GM19238 (cell line): ENCODE data around the gene MAST4.
"Not testable (repeated sequence)": the region's sequence is repeated elsewhere in the genome, so short reads cannot be mapped to it uniquely, and the experiment has no call there.

Experiments
- DNase-seq: peaks from one replicate; pipeline ENCODE4 v3.0.0; 2011; ENCODE audit warnings: low spot score; ENCODE audit not compliant: insufficient read length

The MAST4 gene

DNA sequence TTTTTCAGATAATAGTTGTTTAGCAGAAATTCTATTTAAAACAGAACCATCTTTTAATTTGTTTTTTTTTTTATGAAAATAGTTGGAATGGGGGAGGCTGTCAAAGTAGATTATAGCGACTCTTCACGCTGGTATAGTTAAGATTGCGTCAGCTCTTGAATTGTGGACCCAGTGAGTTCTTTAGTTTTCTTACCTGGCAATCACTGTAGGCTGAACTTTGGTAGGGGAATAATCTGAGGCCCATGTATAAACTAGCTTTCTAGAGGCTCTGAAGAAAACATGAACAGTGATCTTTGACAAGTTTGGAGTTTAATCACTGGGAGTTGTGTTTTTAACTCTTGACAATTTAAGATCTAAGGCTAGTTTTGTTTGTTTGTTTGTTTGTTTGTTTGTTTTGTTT lies 519.6 kb downstream of the MAST4 start:
- DNase-seq = no peak

DNA sequence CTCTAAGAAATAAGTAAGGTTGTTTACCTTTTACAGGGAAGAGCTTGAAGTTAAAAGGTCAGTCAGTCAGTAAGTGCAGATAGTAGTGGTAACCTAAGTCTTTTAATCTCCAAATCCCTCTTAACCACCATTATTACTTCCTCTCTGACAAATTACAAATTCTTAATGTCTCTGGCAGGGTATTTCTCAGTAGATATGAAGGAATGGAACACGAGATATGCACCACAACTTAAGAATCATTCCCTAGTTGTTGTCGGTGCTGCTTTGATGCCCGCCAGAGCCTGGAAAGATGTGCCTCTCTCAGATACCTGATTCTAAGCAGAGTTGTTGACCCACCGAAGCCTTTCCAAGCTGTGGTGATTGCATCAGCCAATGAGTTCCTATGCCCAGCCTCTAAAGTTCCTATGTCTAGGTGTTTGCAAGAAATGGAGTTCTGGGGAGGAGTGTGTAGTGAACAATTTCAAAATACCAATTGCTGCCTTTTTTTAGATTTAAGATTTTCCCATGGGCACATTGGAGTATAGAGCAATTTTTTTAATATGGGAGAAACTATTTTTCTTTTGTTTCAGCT lies 521.9 kb downstream of the MAST4 start:
- DNase-seq = no peak

DNA sequence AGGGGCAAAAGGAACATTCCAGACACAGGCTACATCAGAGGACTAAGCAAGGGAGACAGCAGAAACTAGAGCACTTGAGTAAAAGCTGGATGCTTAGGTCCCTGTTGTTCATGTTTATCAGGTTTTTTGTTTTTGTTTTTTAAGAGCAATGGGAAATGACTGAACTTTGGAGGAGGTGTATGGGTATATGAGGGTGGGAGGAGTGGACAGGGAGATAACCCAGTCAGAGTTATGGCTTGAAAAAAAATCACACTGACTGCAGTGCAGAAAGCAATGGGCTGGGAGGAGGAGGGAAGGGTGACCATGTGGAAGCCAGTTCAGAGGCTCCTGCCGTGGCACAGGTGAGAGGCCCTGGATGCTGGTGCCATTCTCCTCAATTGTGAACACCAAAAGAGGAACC lies 522.8 kb downstream of the MAST4 start:
- DNase-seq = no peak

DNA sequence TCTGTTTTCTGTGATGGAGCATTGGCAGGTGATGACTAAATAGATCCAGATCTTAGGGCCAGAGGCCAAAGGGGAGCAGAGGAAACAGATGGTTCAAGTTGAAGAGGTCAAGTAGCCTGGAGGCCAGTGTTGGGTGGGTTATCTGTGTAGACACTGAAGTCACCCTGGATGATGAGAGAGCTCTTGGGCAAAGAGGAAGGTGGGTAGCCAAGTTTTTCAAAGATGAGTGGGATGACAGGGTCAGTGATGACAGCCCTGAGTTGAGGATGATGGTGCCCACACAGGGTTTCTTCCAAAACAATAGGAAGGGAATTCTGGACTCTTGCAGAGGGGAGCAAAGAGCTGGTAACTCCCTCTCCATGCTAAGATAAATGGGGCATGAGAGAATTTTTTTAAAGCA lies 523.8 kb downstream of the MAST4 start:
- no peak for DNase-seq

DNA sequence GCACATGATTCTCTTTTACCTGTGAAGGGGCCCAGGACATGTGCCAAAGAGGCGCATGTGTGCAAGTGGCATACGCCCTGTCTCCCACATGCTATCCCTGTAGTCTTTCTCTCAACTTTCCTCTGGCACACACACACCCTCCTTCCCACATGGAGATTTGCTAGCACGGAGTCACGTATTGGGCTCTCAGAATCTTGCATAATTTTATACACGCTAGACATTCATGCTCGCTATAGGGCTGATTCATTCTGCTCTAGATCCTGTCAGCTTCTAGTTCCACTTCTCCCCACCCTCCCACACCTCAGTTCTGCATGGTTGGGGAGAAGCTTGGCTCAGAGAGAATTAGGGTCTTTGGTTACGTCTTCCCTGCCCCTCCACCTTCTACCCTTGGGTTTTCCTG lies 527.6 kb downstream of the MAST4 start:
- DNase-seq = no peak

DNA sequence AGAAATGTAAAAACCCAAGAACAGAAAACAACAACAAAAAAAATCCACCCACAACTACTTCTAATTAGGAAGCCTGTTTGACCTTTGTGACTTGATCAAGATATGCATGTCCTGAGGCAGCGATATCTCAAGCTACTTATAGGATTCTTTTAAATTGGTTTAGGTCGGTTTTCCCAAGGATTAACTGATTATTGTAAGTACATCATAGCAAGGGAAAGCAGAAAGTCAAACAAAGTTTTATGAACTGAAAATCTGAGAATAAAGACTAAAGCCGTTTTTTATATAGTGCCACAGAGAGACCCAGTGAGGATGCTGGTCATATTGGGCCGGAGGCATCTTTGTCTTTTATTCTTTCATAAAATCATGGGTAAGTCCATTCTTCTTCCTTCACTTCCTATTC lies 528.4 kb downstream of the MAST4 start:
- DNase-seq = no peak

DNA sequence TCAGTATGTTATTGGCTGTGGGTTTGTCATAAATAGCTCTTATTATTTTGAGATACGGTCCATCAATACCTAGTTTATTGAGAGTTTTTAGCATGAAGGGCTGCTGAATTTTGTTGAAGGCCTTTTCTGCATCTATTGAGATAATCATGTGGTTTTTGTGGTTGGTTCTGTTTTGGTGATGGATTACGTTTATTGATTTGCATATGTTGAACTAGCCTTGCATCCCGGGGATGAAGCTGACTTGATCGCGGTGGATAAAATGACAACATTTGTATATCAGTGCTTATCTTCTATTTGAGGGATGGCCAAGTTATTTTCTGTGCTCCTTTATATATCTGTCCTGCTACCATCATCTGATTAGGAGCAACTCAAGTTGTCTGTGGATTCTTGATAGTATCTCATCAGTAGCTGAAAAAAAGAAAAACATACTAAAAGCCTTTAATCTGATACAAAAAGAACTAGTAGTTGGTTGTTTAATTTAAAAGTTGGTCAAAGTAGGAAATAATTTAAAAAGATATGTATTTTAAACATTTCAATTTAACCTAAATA lies 531.2 kb downstream of the MAST4 start:
- DNase-seq = not testable (repeated sequence)

DNA sequence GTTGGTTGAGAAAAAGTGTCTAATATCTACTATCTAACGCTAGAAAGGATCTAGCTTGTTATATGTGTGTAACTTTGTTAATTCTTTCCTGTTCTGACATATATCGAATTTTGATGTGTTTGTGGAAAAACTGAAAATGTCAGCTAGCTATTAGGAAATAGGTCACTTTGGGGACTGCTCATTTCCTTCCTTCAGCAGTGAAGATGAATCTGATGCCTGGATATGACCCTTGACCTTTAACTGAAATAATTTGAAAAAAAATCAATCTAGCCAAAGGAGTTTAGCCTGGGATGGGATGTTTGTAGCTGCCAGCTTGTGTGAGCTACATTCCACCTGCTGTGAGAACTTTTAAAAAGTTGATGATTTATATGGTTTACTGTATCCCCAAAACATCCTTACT lies 533.6 kb downstream of the MAST4 start:
- no peak for DNase-seq

DNA sequence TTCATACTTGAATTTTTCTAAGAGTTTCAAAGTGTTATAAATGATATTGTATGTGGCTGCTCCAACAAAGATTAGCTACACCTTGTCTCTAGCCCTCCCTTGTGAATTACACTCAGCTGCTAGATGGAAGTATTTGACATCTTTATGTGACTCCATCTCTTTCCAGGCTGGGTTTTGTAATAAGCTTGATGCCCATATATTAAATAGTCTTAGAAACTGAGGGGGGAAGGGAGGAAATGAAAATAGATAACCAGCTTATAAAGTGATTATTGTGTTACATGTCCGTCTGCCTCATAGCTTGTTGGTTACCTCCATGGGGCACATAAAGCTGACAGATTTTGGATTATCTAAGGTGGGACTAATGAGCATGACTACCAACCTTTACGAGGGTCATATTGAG lies 537.0 kb downstream of the MAST4 start:
- DNase-seq = no peak

DNA sequence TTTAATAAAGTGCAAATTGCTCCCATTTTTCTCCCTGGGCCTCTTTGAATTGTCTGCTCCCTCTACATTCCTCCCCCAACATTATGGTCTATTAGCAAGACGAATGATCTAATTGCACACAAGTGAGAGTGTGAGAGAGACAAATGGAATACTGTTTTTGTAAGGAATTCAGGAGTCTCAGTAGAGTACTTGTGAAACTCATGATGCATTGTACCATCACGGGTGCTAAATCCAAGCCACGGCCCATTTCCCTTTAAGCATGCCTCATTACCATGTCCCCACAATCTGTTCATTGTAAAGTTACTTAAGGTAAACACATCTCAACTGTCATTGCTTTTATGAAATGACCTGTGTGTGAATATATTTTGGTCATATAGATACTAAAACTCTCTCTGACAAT lies 537.6 kb downstream of the MAST4 start:
- no peak for DNase-seq

DNA sequence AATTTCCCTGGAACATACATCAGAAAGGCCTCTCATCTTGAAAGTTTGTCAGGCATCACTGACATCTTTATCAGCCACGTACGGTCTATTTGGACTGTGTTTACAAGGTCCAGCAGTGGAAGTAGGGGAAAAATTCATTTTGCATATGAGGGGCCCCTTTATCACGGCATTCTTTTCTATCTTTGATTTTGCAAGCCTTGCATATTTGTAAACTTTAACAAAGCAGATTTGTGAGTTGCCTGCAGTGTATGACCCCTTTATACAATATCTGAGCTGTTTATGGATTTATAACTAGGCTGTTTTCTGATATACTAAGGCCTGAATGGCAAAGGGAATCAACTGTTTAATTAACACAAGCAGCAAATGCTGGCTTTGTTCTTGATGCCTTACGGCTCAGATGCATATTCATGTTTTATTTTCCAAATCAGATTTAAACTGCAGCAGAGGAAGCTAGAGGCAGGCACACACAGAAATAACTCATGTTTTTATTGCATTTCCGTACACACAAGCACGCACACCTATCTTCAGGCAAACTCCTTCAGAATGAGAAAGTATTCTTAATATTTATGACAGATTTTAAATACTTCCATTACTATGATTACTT lies 539.3 kb downstream of the MAST4 start:
- DNase-seq = no peak

DNA sequence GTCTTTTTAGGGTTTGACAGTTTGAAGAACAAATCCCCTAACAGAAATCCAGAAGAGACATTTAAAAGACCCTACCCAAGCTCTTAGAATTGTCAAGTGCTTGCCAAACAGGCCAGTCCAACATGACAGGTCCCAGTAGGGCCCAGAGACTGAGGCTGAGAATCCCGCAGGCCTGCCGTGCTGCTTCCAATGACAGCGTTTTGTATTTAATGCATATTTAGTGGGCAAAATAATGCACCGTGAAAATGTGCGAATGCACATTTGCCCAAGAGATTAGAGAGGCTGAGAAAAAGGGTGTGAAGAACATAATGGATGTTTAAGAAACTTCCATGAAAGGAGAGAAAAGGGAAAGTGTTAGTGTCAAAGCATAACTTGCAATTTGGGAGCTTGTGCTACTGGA lies 542.8 kb downstream of the MAST4 start:
- DNase-seq = no peak

DNA sequence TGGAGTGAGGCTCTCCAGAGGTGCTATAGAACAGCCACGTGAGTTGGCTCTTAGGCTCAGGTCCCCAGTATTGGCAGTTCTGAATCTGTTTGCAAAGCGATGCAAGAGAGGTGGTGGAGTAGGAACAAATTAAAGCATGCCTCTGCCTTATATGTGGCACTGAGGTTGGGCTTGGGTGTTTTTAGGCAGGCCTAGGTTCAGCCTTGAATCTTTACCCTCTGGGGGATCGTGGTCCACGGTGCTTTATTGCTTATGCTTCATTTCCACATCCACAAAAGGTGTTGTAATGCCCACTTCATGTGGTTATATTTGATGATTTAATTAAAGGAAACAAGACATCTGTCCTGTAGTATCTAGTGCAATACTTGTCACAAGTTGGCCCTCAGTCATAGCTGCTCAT lies 544.2 kb downstream of the MAST4 start:
- no peak for DNase-seq

DNA sequence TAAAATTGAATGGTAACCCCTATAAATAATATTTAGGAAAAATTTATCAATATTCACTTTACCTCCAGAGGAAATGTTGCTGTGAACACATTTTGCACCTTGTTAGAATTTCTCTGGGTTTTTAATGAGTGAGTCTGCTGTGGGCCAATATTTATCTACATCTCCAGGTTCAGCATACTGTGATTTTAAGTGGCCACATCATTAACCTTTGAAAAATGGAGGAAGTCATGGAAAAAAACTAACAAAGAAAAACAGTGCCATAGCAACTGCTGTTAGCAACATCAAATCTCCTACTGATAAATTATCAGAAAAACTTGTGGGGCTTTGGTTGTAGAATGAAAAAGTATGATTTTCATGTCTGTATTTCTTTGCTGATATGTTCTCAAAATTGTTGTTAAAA lies 545.5 kb downstream of the MAST4 start:
- no peak for DNase-seq

DNA sequence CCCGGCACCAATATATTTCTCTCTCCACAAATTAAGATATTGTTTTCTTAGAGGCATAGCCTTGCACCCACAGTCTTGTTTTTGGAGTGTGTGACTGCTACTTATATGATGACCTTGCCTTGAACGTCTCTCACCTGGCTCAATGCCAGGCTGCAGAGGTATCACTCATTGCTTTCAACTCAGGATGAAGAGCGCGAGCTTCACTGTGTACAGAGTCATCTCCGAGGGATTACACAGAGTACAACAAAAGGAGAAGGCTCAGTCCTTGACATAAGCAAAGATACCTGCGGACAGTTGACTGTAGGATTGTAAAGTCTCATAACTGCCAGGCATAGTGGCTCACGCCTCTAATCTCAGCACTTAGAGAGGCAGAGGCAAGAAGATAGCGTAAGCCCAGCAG lies 546.6 kb downstream of the MAST4 start:
- no peak for DNase-seq

DNA sequence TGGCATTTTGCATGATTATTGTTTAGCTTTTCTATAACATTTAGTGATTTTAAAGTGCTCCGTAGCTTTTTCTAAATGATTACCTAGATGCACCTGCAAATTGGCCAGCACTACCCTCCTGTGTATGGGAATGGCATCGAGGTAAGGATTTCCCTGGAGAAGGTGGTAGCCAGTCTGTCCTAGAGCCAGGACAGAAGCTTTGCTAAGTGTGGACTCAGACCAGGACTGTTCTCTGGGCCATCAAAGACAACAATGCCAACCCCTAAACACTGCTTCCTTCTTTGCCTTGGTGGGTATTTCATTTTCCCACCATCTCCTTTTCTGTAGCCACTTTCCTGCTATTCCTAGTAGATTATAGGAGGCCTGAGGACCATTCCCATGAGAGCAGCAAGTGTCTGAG lies 547.4 kb downstream of the MAST4 start:
- no peak for DNase-seq

DNA sequence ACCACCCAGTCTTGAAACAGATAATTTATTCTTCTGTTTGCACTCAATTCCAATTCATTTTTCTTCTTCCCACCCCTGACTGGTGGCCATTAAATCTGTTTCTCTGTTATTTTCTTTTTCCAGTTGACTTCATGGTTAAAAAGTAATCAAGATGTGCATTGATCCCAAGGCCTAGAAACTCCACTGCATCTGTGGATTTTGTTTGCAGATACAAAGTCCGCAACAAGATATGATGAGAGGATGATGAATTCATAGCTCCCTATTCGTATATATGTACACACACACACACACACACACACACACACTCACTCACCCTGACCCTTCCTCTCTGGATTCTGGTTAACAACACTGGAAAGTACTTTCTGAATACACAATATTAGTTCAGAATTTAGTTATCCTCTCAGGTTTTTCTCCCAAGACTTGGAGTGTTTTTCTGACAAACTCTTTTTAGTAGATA lies 548.0 kb downstream of the MAST4 start:
- no peak for DNase-seq

DNA sequence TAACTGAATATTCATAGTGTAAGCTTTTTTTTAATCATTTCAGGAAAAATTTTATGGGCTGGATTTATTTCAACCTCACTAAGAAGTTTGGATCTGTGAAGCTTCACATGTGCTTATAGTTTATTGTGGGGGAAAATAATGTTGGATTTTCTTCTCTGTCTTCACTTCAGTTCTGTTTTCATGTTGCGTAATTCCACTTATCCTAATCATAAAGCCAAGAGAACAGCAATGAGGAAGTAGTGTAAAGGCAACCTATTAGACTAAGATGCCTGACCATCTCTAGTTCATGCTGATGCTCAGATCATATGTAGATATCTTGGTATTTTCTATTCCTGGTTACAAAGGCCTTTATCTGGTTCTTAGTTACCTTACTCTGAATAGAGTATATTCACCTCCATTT lies 550.4 kb downstream of the MAST4 start:
- no peak for DNase-seq

DNA sequence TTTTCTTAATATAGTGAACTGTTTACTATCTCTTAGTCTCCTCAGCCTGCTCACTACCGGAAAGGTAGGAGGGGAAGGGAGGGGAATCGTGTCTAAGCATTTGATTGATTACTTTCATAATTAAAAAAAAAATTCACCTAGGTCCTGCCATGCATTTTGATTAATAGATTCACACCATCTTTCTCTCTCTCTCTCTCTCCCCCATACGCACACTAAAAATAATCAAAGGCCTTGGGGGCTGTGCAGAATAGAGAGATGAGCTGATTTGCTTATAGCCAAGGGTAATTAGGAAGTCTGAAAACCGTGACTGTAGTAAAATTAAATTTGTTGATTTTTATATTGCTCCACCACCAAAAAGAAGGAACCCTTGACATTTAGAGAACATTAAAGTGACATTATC lies 550.8 kb downstream of the MAST4 start:
- DNase-seq = no peak

DNA sequence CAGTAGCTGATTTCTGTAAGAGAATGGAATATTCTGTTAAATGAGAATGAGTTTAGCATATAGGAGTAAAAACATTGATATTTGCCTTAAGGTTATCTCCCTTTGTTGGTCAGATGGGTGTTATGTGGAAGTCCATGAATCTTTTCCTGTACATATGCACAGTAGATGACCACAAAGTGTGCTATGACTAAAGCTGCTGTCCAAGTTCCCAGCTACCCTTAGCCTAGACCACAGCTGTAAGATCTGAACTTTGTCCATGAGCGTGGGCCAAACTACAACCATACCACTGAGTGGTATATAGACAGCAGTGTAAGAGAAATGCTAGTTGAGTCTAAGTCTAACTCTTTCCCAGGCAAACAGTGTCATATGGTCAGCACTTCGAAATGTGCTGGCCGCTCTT lies 551.6 kb downstream of the MAST4 start:
- DNase-seq = no peak

DNA sequence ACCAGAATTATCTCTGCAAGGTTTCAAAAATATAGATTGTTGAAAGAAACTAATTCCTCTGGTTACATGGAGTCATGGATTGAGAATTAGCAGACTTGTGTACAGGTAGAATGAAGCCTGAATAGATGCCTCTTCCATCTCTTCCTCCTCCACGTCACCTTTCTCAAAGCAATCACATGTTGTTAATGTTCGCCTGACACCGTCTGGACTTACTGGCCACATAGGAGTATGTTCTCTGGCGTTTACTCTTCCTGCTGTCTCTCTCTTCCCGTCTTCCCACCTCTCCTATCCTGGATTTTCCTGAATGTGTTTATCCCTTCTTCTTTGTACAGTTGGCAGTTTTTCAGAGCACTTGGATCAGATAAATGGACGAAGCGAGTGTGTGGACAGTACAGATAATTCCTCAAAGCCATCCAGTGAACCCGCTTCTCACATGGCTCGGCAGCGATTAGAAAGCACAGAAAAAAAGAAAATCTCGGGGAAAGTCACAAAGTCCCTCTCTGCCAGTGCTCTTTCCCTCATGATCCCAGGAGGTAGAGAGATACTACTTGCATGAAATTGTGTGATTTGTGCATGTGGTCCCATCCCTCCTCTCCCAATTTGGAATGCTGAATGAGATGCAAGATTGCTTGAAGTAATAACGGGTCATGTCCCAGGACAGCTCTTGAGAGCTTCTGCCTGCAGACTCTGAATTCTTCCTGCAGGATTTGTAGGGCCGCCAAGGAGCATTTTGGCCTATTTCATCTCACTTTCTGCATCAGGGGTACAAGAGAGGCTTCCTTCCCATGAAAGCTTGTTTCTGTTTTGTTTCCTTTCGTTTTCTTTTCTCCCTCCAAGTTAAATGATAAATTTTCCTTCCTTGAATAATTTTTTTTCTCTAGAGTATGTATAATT lies 553.1 kb downstream of the MAST4 start:
- no peak for DNase-seq

DNA sequence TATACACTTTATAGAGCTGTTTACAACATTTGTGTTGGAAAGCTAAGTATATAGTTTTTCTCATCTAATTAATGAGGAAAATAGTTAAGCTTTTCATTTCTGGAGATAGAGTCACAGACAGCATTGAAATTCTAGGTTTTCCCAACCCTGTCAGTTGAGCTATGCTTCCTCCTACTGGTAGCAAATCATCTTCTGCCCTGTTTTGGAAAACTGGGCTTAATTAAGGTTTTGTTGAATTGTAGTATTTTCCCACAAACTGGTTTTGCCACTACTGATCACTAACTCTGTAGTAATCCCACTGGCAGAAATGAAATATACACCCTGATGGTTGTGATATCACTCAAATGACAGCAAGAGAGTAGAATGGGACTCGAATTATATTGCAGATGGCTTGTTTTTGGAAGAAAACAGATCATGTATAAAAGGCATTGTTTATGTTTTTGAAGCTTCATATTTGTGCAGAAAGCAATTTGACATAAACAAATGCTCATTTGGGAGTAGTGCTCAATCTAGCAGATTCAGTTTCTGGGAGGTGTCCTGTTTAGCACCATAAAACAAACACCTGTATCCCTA lies 553.8 kb downstream of the MAST4 start:
- DNase-seq = no peak
